NCI-H146 treated with DMSO at 0.1 percent for 48 hours (cell line): ENCODE results near the gene TP73.

Experiments used
- DNase-seq: peaks from one replicate; lab custom pipeline; 2025; ENCODE audit not compliant: unreplicated experiment; lab: John Stamatoyannopoulos, UW

TP73 gene

DNA sequence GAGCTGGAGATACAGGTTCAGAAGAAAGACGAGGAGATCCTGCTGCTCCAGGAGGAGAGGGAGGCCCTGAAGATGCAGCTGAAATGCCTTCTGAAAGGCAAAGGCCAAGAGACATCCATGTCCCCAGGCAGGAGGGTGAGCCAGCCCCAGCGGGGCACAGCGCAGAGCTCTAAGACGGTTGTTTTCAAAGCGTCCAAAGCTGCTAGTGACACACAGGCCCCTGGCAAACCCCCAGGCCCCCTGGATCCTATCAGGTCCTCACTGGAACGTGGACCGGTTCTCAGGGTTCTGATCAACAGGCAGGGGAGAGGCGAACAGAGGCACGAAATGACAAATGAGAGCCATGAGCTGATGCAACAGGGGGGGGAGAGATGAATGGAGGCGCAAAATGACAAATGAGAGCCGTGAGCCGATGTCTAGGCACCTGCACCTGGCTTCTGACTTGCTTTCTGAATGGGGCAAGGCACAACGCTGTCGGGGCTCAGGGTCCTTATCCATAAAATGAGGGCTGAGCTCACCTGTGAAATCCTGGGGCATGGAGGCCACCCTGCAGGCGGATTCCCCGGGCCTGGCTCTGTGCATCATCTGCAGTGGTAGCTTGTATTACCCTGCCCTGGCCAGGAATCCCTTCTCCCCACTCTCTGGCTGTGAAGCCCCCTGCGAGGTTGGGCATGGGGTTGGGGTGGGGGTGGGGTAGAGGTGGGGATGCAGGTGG, 109.1 kb downstream of the TP73 start:
- no peak for DNase-seq

DNA sequence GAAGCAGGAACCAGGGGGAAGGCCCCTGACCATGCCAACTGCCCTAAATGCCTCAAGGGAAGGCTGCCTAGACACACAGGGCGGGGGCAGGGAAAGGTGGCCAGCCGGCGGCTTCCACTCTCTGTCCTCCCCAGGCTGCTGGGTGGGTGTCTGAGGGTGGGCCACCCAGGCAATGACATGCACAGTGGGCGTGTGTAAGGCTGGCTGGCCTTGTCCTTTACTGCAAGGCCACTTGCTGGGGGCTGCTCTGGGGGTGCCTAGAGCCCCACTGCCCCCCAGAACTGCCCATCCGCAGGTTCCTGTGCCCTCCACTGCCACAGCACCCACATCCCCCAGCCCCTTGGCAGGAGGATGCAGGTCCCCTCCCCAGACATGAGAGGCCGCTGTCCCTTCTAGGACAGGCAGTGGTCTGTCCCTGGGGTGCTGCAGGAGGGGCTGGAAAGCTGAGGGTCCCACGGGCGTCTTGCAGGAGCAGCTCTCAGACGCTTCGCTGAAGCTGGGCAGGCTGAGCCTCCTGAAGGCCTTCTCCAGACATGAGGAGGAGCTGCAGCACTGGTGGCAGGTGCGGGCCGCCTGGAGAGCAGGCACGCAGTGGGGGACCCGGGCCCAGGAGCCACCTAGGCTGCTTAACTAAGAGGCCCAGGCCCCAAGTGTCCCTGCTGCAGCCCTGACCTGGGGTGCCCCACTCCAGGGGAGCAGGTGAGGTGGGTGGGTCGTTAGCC, 110.0 kb downstream of the TP73 start:
- no peak for DNase-seq

DNA sequence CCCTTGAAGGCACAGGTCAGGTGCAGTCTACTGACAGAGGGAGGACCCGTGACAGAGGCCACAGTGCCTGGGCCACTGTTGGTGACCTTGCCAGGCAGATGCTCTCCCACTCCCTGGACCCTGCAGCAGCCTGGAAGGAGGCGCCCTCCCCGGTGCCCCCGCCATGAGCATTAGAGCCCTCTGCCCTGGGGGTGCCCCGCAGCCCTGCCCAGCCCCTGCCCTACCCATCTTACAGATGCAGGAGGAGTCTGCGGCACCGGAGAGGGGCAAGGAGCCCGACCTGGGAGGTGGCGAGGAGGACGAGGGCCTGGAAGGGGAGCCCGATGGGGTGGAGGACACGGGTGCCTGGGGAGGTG, 110.5 kb downstream of the TP73 start:
- DNase-seq, result no peak

DNA sequence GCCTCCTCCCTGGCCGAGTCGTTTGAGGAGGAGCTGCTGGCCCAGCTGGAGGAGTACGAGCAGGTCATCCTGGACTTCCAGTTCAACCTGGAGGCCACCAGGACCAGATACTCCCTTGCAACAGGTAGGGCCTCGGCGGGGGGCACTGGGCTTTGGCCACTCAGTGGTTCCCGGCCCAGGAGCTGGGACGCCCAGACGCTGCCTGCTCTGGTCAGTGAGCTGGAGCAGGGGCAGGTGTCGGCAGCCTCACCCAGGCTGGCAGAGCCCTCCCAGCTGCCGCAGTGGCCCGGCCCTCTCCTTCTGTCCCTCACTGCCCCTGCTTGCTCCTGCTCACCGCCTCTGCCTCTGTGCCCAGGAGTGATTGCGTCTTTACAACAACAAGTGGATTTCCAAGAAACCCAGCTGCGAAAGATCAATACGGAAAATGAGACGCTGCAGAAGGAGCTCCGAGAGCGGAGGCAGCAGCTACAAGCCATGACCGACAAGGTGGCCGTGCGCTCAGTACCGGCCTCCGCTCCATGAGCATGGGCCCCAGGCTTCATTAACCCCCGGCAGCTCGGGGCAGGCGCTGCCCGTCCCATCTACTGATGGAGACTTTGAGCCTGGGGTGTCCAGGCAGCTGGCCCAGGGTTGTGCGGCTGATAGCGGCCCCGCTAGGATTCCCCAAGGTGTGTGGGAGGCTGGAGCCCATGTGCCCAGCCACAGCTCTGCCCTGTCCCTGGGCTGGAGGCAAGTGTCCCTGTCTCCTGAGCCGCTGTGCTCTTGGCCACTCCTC, 111.2 kb downstream of the TP73 start:
- no peak for DNase-seq

DNA sequence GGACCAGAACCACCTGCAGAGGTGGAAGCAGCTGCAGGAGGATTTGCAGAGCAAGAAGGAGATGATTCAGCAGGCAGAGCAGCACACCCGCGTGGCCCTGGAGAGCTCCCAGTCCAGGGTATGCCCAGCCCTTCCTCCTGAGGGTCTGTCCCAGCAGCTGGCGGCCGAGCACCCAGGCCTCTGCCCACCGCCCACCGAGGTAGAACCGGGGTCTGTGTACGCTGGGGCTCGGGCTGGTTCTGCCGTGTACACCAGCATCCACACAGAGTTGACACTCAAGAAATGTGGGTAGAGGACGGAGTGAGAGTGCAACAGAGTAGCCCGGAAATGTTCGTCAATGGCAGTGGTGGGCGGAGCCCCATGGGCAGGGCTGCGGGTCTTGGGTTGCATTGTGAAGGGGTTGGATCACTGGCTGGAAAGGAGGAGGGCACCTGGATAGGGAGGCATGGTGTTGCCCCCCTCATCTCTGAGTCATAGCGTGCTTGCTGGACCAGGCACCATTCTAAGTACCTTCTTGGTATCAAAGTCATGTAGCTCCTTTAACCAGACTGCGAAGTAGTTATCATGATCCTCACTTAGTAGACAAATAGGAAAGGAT, 115.1 kb downstream of the TP73 start:
- peak; percentile 1 for DNase-seq

DNA sequence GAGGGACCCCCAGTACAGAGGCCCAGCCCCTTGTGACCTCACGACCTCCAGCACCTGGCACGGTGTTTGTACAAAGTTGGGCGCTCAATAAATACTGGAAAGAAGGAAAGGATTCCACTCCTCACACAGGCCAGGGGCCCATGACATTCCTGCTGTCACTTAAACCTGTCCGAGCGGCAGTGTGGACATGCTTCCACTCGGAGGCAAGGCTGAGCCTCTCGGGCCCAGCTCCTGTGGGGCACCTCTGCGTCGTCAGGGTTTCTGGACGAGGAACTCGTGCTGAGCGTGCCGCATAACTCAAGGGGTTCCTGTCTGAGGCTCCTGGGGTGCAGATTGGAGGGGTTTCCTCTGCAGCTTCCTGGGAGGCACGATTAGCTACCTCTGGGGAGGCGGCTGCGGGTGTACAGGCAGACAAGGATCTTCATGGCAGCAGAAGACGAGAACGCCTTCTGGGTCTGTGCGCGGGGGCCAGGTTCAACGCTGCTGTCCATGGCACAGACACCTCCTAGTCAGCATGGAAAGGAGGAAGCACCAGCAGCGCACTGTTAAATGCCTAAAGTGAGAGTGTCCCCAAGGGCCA, 116.6 kb downstream of the TP73 start:
- DNase-seq, result no peak

DNA sequence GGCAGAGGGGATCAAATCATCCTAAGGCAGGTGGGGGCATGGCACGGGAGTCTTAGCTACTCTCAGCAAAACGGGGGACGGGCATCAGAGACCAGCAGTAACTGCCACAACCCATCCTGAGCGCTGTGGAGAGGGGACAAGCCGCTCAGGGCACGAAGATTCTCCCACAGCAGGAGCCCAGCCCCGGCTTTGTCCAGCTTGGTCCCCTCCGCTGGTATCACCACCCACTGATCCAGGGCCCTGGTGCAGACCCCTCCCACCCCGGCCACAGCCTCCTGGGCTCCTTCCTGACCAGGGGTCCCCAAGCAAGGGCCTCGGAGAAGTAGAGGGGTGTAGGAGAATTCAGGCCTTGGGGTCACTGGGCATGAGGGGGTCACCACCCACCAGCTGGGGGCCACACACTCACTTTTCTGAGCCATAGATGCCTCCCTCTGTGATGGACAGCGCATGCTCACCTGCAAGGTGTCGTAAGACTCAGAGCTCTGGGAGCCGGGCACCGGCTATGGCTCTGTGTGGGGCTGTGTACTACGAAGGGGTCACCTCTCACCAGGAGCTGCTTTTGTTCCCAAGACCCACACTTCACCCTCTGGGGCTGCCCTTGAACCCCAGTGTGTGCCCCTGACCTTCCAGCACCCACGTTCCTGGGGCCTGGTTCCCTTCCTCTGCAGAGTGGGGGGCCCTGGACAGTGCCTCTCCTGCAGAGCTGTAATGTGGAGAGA, 117.9 kb downstream of the TP73 start:
- DNase-seq, result no peak

DNA sequence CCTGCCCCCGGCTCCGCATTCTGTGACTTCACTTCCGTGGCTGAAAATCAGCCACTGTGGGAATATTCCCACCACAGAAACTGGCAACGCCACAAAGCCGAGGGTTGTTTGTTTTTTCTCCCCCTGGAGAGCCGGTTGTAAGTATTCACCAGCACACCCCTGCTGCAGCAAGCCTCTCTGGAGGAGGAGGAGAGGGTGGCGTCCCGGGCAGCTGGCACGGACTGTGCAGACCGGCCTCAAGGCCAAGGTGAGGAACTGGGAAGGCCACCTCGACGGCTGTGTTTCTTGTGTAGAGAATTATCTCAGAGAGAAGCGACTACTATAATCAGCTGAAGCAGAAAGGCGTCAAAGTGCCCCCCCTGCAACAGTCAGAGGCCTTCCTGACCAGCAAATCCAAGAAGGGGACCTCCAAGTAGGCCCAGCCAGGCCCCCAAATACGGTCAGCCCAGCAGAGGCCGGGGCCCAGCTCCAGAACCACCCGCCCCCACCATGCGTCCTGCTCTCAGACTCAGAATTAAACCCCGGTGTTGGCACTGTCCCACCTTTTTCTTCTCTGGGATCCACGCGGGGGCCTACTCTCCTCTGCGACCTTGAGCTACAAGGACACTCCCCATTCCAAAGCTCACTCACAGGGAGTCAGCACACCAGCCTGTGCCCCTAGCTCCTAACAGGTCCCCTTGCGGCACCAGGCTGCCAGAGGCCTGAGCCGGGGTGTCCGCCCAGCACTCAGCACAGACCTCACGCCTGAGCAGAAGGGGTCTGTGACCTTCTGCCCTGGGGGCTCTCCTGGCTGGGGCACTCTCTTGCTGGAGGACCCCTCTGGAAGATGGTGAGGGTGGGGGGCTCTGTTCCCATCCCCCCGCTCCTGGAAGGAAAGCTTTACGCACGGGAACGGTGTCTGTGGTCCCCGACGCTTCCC, 119.1 kb downstream of the TP73 start:
- no peak for DNase-seq

DNA sequence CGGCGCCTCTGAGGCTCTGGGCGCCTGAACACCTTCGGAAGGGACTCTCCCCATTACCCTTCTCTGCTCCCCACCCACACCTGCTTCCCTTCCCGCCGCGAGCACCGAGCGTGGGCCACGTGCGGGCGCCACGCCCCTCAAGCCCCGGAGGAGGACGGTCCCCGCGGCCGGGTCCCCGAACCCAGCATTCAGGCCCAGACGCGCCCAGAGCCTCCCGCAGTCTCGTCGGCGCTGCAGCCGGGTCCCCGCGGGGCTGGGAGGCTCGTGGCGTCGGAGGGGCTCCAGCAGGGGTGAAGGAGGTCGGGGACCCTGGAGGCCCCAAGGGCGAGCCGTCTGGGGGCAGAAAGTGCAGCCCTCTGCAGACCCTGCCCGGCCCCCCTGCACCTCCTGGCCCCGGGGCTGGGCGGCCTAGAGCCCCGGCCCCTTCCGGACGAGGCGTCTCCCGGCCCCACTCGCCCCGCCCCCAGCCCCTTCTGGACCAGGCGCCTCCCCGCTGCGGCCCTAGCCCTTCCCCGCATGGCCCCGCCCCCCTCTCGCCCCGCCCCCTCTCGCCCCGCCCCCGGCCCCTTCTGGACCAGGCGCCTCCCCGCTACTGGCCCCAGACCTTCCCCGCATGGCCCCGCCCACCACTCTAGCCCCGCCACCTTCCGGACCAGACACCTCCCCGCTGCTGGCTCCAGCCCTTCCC, 119.9 kb downstream of the TP73 start:
- DNase-seq, result peak; percentile 28

DNA sequence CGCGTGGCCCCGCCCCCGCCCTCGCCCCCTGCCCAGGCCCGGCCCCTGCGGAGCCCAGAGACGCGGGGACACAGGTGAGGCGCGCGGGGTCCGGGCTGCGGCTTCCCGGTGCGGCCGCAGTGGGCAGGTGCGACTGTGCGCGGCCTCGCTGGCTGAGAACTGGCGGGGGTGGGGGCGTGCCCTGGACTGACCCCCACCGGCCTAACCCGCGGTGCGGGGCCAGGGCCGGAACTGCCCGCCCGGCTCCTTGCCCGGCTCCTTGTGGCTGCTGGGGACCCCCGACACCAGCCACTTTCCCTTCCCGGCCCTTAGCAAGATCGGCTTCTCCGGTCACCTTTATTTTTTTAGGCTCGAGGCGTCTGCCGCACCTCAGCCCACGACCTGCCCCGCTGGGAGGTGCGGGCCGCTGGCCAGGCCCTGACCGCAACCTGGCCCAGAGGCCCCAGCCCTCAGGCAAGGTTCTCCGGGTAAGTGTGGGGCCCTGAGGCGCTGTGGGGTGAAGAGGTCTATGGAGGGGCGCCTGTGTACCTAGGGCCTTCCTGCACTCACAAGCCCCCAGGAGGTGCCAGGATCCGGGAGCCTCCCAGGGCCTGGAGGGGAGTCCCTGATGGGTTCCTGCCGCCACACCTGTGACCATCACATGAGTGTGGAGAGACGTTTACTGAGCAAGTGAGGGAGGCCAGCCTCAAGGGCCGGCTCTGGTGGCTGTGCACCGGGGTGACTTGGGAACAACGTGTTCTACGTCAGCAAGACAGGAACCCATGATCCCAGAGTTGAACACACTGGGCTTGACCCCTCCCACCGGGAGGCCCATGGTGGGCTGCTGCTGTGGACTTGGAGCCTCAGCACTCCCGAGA, 120.6 kb downstream of the TP73 start, which contains the start of gene SMIM1:
TSS of gene SMIM1 (plus strand) at position 35 of the 857 bp plus-strand sequence. CDS start 2,625 bp downstream, outside the sequence.
- no peak for DNase-seq

DNA sequence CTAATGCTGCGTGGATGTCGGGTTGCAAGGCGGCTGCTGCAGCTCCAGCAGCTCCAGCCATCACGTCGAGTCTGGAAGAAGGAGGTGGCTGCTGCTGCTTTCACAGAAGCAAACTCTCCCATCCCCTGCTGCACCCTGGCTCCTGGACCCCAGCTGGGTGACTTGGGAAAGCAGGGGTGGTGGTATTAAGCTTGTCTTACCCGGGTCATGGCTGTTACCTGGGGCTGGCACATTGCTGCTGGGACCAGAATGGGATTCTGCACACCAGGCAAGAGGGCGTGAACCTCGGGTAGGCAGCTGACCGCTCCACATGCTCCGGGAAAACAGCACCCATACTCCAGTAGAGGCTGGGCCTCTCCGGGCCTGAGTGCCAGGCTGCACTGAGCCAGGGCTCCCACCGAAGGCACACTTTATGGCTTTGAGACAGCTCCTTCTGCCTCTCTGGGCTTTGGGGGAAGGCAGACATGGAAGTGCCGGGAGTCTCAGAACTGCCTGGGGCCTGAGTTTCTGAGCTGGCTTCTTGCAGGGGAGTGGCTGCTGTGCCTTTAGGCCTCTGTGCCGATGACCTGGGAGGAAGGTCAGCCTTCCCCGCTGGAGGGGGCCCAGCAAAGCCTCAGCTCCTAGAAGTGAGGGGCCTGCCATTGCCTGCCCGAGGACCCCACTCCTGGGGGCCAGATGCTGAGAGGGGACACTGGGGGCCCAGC, 121.4 kb downstream of the TP73 start:
- no peak for DNase-seq

DNA sequence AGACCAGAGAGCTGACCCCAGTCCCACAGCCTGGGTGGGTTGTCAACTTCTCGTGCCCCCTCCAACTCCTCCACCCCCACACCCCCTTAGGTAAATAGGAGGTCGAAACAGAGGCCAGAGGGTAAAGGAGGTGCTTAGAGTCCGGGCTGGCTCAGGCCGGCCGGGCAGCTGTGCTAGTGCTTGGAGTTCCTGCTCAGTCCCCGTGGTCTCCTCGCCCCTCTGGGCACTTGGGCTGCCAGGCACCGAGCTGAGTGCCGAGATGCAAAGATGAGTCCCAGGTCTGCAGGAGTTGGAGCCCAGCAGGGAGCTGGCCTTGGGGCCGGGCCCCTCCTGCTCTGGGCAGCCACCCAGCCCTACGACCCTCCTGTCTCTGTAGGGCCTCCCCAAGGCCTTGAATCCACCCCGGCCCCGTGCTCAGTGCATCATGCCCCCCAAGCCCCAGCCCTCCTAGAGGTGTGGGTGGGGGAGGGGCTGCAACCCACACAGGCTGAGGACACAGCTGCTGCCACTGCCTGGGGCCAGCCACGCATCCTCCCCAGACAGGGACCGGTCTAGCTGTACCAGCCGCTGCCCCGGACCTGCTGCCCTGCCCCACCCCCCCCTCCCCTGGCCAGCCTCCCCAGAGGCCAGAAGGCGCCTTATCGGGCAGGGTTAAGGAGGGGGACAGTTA, 122.1 kb downstream of the TP73 start:
- DNase-seq, result no peak

DNA sequence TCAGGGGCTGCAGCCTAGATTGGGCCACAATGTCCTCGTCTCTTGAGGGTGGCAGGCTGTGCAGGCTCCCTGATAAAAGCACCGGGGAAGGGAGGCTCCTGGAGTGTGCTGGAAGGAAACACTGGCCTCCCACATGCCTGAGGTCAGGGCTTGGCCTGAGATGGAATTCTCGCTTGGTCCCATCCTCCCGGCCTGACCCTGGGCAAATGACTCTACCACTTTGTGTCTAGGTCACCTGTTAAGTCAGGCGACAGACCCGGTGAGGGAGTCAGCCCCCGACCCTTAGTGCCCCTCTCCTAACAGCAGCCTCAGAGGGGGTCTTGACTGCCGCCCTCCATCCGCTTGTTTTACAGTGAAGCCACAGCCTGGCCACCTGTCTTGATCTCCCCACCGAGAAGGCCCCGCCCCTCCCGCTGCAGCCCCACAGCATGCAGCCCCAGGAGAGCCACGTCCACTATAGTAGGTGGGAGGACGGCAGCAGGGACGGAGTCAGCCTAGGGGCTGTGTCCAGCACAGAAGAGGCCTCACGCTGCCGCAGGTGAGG, 122.7 kb downstream of the TP73 start:
- DNase-seq, result no peak

DNA sequence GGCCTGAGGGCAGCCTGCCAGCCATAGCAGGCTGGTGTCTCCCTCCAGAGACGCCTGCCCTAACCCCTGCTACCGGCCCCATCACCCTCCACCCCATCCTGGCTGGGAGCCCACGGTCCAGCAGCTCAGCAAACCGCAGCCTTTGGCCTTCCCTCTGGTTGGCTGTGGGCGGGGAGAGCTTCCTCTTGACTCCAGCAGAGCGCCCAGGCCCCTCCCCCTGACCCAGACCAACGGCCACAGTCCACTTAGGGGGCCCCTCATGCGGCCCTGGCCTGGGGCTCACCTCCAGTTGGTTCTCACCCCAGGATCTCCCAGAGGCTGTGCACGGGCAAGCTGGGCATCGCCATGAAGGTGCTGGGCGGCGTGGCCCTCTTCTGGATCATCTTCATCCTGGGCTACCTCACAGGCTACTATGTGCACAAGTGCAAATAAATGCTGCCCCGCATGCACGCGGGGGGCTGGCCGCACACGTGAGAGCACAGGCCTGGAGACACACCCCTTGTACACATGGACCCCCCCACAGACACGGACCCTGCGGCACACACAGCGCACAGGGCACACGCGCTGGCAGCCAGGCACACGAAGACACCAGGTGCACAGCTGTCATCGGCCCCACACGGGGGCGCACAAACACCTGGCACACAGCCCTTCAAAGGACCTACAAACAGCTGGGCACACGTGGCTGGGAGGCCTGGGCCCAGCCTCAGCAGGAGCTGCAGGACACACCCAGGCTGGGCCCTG, 123.3 kb downstream of the TP73 start:
- peak; percentile 8 for DNase-seq

DNA sequence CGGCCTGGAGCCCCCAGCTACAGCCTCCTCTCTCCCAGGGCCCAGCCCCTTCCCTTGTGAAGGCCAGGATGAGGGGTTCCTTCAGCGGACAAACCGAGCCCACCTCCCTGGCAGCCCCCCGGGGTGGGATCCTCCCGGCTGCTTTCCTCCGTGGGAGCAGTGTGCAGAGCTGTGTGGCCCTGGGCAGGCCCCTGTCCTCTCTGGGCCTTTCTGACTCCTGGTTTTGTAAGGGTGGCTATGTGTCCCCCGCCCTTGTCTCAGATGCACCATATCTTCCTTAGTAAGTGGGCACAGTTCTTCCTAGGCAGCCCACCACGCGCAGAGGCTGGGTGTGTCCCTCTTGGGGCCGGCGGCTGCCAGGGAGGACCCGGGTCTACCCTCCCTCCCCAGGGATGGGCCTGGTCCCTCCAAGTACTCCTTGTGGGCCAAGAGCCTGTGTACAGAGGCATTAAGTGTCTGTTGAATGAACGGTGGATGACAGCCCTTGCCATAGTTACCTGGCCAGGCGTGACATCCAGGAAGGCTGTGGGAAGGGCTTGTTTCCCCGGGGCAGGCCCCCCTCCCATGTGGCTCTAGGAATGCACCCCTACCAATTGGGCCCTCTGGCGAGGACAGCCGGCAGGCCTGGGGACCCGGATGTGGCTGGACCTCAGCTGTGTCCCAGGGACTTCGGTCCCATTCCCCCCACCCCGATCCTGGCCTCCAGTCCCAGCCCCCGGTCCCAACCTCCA, 124.1 kb downstream of the TP73 start:
- DNase-seq, result no peak
